NCI-H2081 treated with DMSO at 0.1 percent for 48 hours (cell line): Measurements from ENCODE around the gene FAM241B.

Experiments used
- DNase-seq: peaks from one replicate; lab custom pipeline; 2025; lab: John Stamatoyannopoulos, UW

The FAM241B gene

GRCh38 chr10:69634759-69635425, 4.8 kb downstream of the FAM241B start:
- no peak for DNase-seq

- no peak for DNase-seq
These were observed 5.6 kb downstream of the FAM241B start for GRCh38 chr10:69635428-69636272.

- DNase-seq = no peak
These were observed 6.2 kb downstream of the FAM241B start for GRCh38 chr10:69636273-69636575.

- DNase-seq = no peak
These were observed 6.9 kb downstream of the FAM241B start for GRCh38 chr10:69636626-69637605.

- DNase-seq = no peak
These were observed 8.6 kb downstream of the FAM241B start for GRCh38 chr10:69638642-69639041.

- no peak for DNase-seq
These were observed 9.5 kb downstream of the FAM241B start for GRCh38 chr10:69639291-69640195.

- DNase-seq = no peak
These were observed 10.3 kb downstream of the FAM241B start for GRCh38 chr10:69640196-69640980.

- no peak for DNase-seq
These were observed 11.4 kb downstream of the FAM241B start for GRCh38 chr10:69641261-69641980.

- DNase-seq = no peak
These were observed 12.7 kb downstream of the FAM241B start for GRCh38 chr10:69642747-69643146.

GRCh38 chr10:69643779-69644657, 14.0 kb downstream of the FAM241B start:
- DNase-seq = no peak

- peak; percentile 16 for DNase-seq
These were observed 14.7 kb downstream of the FAM241B start for GRCh38 chr10:69644658-69645295.

- no peak for DNase-seq
These were observed 15.5 kb downstream of the FAM241B start for GRCh38 chr10:69645296-69646184.

- no peak for DNase-seq
These were observed 16.4 kb downstream of the FAM241B start for GRCh38 chr10:69646185-69647060.

GRCh38 chr10:69647126-69647525, 17.1 kb downstream of the FAM241B start:
- no peak for DNase-seq

GRCh38 chr10:69647819-69648218, 17.8 kb downstream of the FAM241B start:
- DNase-seq = no peak

GRCh38 chr10:69648461-69648860, 18.4 kb downstream of the FAM241B start:
- DNase-seq = no peak
